ENCODE data around the gene BCL2L14.
"Not testable (repeated sequence)": the region's sequence is repeated elsewhere in the genome, so short reads cannot be mapped to it uniquely, and the experiment has no call there.

BCL2L14 gene

DNA sequence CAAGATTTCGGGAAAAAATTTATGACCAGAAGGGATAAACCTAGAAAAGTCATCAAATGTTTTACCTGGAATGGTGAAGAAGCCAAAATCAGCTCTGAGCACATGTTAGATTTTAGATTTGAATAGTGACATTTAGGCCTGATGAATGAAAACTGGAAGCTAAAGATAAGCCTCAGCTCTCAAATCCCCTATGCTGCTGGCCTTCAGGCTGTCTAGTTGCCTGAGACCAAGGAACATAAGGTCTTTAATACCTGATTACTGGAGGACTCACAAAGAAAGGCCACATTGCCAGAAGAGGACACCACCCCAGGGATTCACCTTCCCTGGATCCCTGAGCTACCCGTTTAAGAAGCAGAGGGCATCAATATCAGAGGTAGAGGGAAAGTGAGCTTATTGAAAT, 56.6 kb downstream of the BCL2L14 start:
- no peak overlapping the region for H3K4me3 ChIP-seq (ENCODE audit: insufficient read depth, low read depth, low read length)
- no peaks in the 10 kb centered on the region for H3K4me1 ChIP-seq (ENCODE audit: control insufficient read depth, insufficient read depth, low read length)
- no peak overlapping the region for H3K27ac ChIP-seq (ENCODE audit: insufficient read depth, low read depth, low read length, poor library complexity, severe bottlenecking)
- H3K27me3 ChIP-seq (ENCODE audit: control insufficient read depth, insufficient read depth, low read length, poor library complexity, severe bottlenecking): no peaks in the 10 kb centered on the region
- WGBS, 2 experiments: 94 to 100% methylated on average over 2 of the region's 2 CpGs
- H3K9me3 ChIP-seq (ENCODE audit: control insufficient read depth, low read length): no peaks in the 10 kb centered on the region
- peaks cover 39% of the 10 kb centered on the region for H3K36me3 ChIP-seq (ENCODE audit: control insufficient read depth, insufficient read depth, low read length)

DNA sequence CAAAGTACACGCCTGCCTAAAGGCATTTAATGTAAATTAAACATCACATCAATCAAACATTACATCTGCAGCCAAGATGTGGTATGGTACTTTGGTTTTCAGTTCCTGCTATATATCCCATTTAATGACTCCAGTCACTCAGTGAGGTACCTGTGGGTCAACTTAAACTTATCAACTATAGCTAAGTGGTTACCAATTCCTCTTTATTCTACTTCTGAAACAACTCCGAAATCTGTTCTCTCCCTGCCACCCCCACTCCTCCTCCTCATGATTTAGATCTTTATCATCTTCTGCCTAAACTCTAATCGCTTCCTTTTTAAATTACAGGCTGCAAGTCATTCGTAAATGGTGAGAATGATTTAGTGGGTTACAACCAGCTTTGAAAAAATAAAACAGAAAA, 57.9 kb downstream of the BCL2L14 start:
- no peaks in the 10 kb centered on the region for H3K27me3 ChIP-seq (ENCODE audit: control insufficient read depth, insufficient read depth, low read length, poor library complexity, severe bottlenecking)
- no peaks in the 10 kb centered on the region for H3K9me3 ChIP-seq (ENCODE audit: control insufficient read depth, low read length)
- 90 to 97% methylated on average over 3 to 4 of the region's 4 CpGs for WGBS, 2 experiments
- H3K4me3 ChIP-seq (ENCODE audit: insufficient read depth, low read depth, low read length): no peak overlapping the region
- H3K27ac ChIP-seq (ENCODE audit: insufficient read depth, low read depth, low read length, poor library complexity, severe bottlenecking): no peak overlapping the region
- H3K36me3 ChIP-seq (ENCODE audit: control insufficient read depth, insufficient read depth, low read length): peaks cover 44% of the 10 kb centered on the region
- no peaks in the 10 kb centered on the region for H3K4me1 ChIP-seq (ENCODE audit: control insufficient read depth, insufficient read depth, low read length)

DNA sequence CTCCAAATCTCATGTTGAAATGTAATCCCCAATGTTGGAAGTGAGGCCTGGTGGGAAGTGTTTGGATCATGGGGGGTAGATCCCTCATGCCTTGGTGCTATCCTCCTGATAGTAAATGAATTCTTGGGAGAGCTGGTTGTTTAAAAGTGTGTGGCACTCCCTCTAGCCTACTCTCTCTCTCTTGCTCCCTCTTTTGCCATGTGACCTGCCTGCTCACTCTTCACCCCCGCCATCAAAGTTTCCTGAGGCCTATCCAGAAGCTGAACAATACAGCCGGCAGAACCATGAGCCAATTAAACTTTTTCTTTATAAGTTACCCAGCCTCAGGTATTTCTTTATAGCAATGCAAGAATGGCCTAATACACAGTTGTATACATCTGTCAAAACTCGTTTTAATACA, 62.5 kb downstream of the BCL2L14 start:
- H3K27me3 ChIP-seq (ENCODE audit: control insufficient read depth, insufficient read depth, low read length, poor library complexity, severe bottlenecking): no peaks in the 10 kb centered on the region
- no peaks in the 10 kb centered on the region for H3K9me3 ChIP-seq (ENCODE audit: control insufficient read depth, low read length)
- 50 to 68% methylated on average over 2 to 3 of the region's 3 CpGs for WGBS, 2 experiments
- H3K27ac ChIP-seq (ENCODE audit: insufficient read depth, low read depth, low read length, poor library complexity, severe bottlenecking): no peak overlapping the region
- H3K36me3 ChIP-seq (ENCODE audit: control insufficient read depth, insufficient read depth, low read length): peaks cover 15% of the 10 kb centered on the region
- no peaks in the 10 kb centered on the region for H3K4me1 ChIP-seq (ENCODE audit: control insufficient read depth, insufficient read depth, low read length)
- H3K4me3 ChIP-seq (ENCODE audit: insufficient read depth, low read depth, low read length): no peak overlapping the region

DNA sequence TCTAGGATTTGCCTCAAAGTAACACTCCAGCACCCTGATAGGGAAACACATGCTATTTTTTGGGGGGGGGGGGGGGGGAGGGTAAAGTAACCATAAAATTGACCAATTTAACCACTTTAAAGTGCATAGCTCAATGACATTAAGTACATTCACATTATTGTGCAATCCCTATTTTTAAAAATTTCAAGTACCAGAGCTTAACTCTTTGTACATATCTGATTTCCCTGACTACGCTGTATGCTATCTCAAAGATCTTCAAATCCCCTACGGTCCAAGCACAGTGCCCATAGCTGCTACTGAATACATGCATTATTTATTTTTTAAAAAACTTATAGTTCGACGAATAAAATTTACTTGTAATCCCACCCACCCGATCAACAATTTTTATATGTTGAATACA, 63.0 kb downstream of the BCL2L14 start:
- H3K27ac ChIP-seq (ENCODE audit: insufficient read depth, low read depth, low read length, poor library complexity, severe bottlenecking): no peak overlapping the region
- H3K4me3 ChIP-seq (ENCODE audit: insufficient read depth, low read depth, low read length): no peak overlapping the region
- 97% methylated on average over 2 to 5 of the region's 5 CpGs for WGBS, 2 experiments
- peaks cover 15% of the 10 kb centered on the region for H3K36me3 ChIP-seq (ENCODE audit: control insufficient read depth, insufficient read depth, low read length)
- no peaks in the 10 kb centered on the region for H3K27me3 ChIP-seq (ENCODE audit: control insufficient read depth, insufficient read depth, low read length, poor library complexity, severe bottlenecking)
- H3K4me1 ChIP-seq (ENCODE audit: control insufficient read depth, insufficient read depth, low read length): no peaks in the 10 kb centered on the region
- no peaks in the 10 kb centered on the region for H3K9me3 ChIP-seq (ENCODE audit: control insufficient read depth, low read length)

DNA sequence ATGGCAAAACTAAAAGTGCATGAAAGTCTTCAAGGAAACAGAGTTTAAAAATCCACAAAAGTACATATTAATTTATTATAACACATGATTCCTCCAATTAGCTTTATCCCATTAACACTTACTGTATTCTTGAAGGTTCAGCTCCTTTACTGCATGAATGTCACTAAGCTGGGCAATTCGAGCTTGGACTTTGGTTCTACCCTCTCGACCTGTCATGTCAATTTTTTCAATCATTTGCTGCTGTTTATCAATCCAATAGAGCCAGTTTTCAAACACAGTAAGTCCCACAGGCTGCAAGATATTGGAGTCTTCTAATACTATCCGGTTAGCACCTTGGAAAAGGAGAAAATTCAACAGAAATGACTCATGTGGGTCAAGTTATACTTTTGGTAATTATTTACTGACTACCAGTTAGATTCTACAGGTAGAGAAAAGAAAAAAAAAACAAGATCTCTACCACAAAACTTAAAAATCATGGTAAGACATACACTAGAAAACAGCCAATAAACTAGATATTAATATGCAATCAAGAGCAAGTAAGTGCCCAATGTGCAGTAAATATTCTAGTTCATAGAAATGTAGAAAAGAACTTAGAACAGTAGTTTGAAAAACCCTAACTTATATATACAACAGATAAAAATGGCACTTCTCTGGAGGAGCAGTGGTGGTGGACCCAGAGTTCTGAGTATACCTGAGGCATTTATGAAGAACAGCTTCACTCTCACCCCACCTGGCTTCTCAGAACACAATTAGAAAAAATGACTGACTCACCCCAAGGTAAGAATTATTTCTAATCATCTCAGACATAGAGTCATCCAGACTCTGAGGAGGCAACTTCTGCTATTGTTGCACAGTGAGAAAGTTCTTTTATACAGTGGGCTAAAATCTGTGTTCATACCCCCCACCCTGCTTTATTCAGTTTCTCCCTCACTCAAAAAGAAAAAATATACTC, 67.7 kb downstream of the BCL2L14 start:
- Histone ChIP-seq H3K4me1 (ENCODE audit: control insufficient read depth, insufficient read depth, low read length) (no peaks in the 10 kb centered on the region), H3K36me3 (ENCODE audit: control insufficient read depth, insufficient read depth, low read length) (no peaks in the 10 kb centered on the region), H3K27me3 (ENCODE audit: control insufficient read depth, insufficient read depth, low read length, poor library complexity, severe bottlenecking) (no peaks in the 10 kb centered on the region), H3K9me3 (ENCODE audit: control insufficient read depth, low read length) (no peaks in the 10 kb centered on the region), H3K27ac (ENCODE audit: insufficient read depth, low read depth, low read length, poor library complexity, severe bottlenecking) (no peak overlapping the region), H3K4me3 (ENCODE audit: insufficient read depth, low read depth, low read length) (no peak overlapping the region)
- WGBS, 2 experiments: 93 to 98% methylated on average over 3 of the region's 3 CpGs

DNA sequence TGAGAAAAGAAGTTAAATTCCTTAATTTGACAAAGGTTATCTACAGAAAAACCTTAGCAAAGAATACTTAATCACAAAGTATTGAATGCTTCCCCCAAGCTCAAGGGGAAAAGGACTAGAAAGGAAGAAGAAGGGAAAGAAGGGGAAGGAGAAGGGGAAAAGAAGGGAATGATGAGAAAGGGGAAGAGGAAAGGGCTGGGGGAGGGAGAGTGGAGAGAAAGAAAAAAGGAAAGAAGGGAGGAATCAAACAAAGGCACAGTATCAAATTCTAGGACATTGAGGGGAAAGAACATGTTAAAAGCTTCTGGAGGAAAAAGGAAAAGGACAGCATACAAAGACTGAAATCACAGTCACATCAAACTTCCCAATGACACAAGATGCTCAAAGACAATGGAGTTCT, 70.3 kb downstream of the BCL2L14 start:
- no peaks in the 10 kb centered on the region for H3K4me1 ChIP-seq (ENCODE audit: control insufficient read depth, insufficient read depth, low read length)
- H3K27me3 ChIP-seq (ENCODE audit: control insufficient read depth, insufficient read depth, low read length, poor library complexity, severe bottlenecking): no peaks in the 10 kb centered on the region
- H3K27ac ChIP-seq (ENCODE audit: insufficient read depth, low read depth, low read length, poor library complexity, severe bottlenecking): no peak overlapping the region
- no peaks in the 10 kb centered on the region for H3K9me3 ChIP-seq (ENCODE audit: control insufficient read depth, low read length)
- H3K36me3 ChIP-seq (ENCODE audit: control insufficient read depth, insufficient read depth, low read length): no peaks in the 10 kb centered on the region
- H3K4me3 ChIP-seq (ENCODE audit: insufficient read depth, low read depth, low read length): no peak overlapping the region

DNA sequence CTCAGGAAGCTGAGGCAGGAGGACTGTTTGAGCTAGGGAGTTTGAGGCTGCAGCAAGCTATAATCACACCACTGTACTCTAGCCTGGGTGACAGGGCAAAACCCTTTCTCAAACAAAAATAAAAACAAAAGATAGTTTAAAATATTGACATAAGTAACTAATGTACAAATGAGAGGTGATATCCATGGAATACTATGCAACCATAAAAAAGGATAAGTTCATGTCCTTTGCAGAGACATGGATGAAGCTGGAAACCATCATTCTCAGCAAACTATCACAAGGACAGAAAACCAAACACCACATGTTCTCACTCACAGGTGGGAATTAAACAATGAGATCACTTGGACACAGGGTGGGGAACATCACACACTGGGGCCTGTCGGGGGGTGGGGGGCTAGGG, 73.8 kb downstream of the BCL2L14 start:
- not testable (repeated sequence) for H3K27ac ChIP-seq (ENCODE audit: insufficient read depth, low read depth, low read length, poor library complexity, severe bottlenecking); H3K27me3 ChIP-seq (ENCODE audit: control insufficient read depth, insufficient read depth, low read length, poor library complexity, severe bottlenecking); H3K4me3 ChIP-seq (ENCODE audit: insufficient read depth, low read depth, low read length); H3K9me3 ChIP-seq (ENCODE audit: control insufficient read depth, low read length); H3K4me1 ChIP-seq (ENCODE audit: control insufficient read depth, insufficient read depth, low read length)
- H3K36me3 ChIP-seq (ENCODE audit: control insufficient read depth, insufficient read depth, low read length): peaks cover 16% of the 10 kb centered on the region
- WGBS, 2 experiments: 80 to 90% methylated on average over 1 of the region's 1 CpG

DNA sequence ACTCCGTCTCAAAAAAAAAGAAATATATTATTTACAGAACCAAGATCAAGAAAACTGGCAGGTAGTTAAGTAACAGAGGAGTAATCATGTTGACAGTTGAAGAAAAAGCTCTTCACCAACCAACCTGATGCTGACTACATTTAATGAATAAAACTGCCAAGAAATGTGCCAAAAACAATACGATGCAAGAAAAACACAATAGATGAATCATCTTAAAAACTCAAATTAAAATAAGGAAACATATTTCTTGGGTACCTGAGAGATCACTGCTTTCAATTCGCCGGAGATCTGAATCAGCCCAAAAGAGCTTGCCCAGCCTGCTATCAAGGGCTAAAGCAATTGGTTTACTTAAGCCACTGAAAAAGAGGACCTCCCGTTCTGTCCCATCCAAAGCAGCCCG, 76.4 kb downstream of the BCL2L14 start:
- H3K9me3 ChIP-seq (ENCODE audit: control insufficient read depth, low read length): no peaks in the 10 kb centered on the region
- no peak overlapping the region for H3K4me3 ChIP-seq (ENCODE audit: insufficient read depth, low read depth, low read length)
- no peak overlapping the region for H3K27ac ChIP-seq (ENCODE audit: insufficient read depth, low read depth, low read length, poor library complexity, severe bottlenecking)
- WGBS, 2 experiments: 95 to 98% methylated on average over 5 to 6 of the region's 6 CpGs
- no peaks in the 10 kb centered on the region for H3K4me1 ChIP-seq (ENCODE audit: control insufficient read depth, insufficient read depth, low read length)
- no peaks in the 10 kb centered on the region for H3K27me3 ChIP-seq (ENCODE audit: control insufficient read depth, insufficient read depth, low read length, poor library complexity, severe bottlenecking)
- H3K36me3 ChIP-seq (ENCODE audit: control insufficient read depth, insufficient read depth, low read length): peaks cover 16% of the 10 kb centered on the region
